PFSK-1 (cell line): ENCODE results near the gene GPR137B.

Experiments used
- POLR2AphosphoS5 ChIP-seq: IDR thresholded peaks from 2 replicates; pipeline ENCODE4 v1.6.1; 2012; ENCODE audit warnings: low read depth, mild to moderate bottlenecking, control low read depth, low read length, moderate library complexity
- REST ChIP-seq, 2 experiments: IDR thresholded peaks; 2 replicates each; pipeline versions ENCODE4 v1.6.1 to v1.8.0; 2011 to 2012; ENCODE audit warnings: low read depth in 2 of 2, low read length in 2 of 2, control low read depth in 1 of 2, inconsistent platforms in 1 of 2, mild to moderate bottlenecking in 1 of 2, moderate library complexity in 1 of 2; ENCODE audit not compliant: insufficient read depth in 1 of 2
- TAF1 ChIP-seq: IDR thresholded peaks from 2 replicates; pipeline ENCODE4 v1.6.1; 2012; ENCODE audit warnings: low read length, control low read depth, borderline replicate concordance; ENCODE audit not compliant: insufficient read depth

GRCh38 chr1:236206548-236206947 lies 64.2 kb downstream of the GPR137B start:
- TF ChIP-seq POLR2AphosphoS5 (no peak), REST (IDR thresholded peaks at IDR 0.05; ENCODE audit: insufficient read depth in 1 of 2, low read depth in 2 of 2, low read length in 2 of 2) (no peak), TAF1 (no peak)
